Renal pelvis (tissue), 4 donors: ENCODE results near the gene DOCK1. TPM values are rescaled to one million over a fixed set of nuclear protein-coding genes. Genes with fewer than 3 reads are reported as not detected.
"Not testable (repeated sequence)": the region's sequence is repeated elsewhere in the genome, so short reads cannot be mapped to it uniquely, and the experiment has no call there.

Source experiments
- DNase-seq: peaks from one replicate; pipeline ENCODE4 v3.0.0-alpha.2; 2013
- polyA plus RNA-seq, 3 donors: library from polyadenylated mRNA; unstranded; fragments of 120-200 nt; gene quantifications; one replicate each; pipeline ENCODE4 v1.2.1, GENCODE V29; 2013; ENCODE audit not compliant: insufficient read length in 3 of 3

Gene DOCK1
- polyA plus RNA-seq, 3 donors: 61.5 to 65.1 (median 61.9) TPM

DNA sequence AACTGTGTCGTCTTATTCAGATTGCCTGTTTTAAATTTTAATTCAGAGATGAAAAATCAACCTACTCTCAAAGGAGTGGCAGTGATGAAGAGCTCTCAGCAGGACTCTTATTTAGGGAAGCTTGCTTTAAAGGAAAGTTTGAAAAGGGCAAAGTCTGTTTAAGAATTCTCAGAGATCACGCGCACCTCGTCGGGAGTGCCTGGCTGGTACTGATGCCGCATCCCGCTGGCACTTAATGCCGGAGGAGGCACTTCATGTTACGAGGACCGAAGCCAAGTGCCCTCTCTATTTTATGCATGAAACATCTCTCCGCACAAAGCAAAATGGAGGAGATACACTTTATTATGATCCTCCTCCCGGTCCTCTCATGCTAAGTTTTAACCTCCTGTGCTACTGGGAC is 362.2 kb downstream of the DOCK1 start:
- DNase-seq: no peak

DNA sequence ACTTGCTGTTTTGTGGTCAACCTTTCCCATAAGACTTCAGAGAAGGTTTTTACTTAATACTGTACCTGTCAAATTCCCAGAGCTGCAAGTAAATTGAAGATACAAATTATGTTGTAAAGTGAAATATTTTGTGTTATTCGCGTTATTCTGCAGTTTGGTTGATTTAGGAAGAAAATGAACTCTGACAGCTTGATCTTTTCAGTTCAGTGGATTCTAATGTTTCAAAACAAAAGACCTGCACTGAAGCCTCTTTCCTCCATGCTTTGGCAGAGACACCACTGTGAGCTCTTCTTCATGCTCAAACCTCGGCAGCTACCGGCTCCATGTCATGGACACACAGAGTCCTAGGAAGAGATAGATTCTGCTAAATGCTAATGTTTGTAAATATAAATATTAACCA is 366.8 kb downstream of the DOCK1 start:
- no peak for DNase-seq

DNA sequence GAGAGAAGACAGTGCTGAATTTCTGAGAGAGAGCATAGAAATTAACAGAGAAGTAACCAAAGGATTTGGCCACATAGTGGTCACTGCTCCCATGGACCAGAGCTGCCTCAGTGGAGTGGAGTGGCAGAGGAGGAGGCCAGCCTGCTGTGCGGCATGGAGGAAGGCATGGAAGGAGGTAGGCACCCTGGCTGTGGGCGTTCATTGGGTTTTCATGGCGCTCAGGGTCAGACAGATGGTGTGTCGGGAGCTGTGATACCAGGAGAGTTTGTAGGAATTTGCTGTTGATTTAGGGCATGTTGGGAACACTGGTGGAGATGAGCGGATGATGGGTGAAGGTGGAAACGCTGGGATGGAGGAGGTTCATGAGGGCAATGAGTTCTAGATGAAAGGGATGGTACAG is 370.0 kb downstream of the DOCK1 start:
- DNase-seq: no peak

DNA sequence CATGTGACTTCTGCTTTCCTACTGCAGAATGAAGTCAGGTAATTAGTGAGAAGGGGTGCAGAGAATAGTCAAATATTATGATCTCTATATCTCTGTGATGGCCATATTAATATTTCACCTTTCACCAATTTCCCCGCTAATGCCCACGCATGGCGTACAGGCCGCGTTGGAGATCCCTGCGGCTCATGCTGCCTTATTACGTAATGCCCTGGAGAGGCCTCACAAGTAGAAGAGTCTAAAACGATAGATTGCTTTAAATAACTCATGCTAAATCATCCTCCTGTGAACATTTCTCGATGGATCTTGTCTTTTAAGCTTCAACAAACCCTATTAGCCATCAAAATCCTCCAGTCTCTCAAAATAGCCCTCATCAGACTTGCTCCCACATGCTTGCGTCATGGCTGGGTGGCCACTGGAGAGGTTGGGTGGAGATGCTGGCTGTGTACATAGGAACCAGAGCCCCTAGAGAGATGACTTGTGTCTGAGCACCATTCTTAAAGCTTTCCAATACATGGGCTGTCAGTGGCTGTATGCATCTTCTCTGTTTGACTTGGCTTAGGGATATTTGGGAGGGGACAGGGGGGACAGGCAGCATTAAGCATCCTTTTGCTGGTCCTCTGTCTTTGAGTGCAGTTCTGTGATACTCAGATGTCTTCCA is 370.7 kb downstream of the DOCK1 start:
- no peak for DNase-seq

DNA sequence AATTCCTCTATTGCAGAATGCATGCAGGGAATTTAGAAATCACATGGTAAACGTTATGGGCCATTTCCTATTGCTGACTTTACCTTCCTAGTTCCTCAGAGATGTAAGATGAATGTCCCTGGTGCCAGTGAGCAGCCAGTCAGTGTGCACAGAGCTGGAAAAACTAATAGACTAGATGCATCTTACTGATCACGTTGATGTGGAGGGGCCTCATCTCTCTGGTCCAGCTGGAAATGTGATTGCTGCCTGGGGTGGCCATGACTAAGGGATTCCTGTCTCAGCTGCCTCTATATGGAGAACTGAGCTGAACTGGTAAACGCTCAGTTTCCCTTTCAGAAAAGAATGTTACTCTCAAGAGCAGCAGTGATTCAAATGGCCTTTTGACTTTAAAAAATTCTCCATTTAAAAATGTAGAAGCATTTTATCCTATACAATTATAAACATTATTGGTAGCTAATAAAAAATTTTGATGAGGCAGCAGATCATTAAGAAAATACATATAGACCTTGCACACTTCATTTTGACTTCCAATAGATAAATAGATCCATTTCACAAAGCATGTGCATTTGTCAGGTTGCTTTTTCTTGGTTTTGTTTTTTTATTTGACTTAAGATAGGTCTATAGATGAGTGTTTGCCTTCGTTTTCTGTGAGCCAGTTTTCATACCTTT is 371.7 kb downstream of the DOCK1 start:
- DNase-seq: no peak

DNA sequence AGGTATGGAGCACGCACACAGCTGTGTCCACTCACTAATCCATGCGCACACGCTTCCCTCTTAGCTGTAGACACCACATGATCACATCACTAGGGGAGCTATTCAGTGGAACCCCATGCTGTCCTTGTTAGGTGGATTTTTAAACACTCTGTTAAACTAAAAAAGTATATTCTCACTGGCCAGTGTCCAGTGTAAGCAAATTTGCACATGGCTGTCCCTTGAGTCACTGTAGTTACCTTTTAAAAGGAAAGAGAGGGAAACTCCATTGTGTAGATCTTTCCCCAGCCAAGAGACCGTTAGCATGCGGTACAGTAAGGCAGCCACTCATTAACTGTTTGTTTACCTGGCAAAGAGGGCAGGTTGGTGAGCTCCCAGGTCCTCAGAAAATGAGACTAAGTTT is 372.8 kb downstream of the DOCK1 start:
- DNase-seq: no peak

DNA sequence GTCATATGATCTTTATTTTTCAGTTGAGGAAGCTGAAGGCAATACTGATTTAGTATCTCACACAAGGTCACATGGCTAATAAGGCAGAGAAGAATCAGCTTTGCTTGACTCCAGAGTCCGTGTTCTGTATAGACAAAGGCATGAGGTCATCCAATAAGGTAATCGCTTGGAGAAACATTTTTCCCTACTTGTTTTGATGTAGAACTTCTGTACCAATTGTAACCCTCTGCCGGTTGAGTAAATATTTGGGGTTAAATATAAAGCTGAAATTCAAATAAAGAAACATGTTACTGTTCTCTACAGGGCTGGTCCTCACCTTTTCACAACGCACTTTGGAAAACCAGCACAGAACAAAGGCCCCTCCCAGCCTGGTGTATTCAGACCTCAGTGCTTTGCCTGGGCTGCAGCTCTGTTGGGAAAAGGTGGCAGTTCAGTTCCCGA is 374.1 kb downstream of the DOCK1 start:
- no peak for DNase-seq

DNA sequence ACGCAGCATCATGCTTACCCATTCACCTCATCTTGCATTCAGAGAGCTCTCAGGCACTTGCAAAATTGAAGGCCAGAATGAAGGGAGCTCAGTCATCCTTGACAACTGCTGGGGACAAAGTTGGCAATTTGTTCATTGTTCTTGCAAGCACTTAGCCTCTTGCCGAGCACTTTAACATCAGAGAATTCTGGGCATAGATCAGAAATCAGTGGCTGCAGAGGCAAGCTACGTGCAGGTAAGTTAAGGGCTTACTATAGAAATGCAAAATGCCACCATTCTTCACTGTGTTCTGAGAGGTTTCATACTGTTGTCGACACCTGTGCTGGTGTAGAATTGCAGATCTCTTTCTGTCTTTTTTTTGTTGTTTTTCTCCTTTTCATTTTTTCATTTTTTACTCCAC is 375.2 kb downstream of the DOCK1 start:
- DNase-seq: no peak

DNA sequence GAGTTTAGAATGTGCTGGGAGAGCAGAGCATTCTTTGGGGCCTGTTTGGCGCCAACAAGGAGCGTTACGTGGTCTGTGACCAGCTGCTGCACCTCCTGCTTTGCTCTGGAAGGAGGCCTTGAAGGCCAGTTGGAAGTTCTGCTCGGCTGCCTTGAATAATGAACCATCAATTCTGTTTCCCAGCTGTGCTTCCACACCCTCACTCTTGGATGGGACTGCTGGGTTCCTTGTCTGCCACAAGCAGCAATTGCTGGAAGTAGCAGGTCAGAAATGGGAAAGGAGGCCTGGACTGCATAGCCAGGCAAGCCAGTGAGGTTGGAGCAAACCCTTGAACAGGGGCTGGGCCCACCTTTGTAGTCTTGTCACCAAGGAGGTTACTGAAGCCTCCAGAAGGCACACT is 377.8 kb downstream of the DOCK1 start:
- no peak for DNase-seq

DNA sequence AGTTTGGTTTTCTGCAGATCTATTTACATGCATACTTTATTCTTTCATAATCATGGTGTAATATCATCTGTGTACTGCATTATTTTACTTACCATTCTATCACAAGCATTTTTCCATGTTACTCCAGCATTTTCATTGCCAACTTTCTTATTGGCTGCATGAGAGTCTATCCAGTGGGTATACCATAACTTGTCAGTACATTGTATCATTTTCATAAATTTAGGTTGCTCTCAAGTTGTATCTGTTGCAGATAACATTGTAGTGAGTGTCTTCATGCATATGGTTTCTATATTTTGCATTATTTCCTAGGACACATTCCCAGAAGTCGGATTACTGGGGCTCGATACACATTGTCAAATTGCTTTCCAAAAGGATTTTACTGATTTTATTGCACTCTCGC is 378.3 kb downstream of the DOCK1 start:
- no peak for DNase-seq

DNA sequence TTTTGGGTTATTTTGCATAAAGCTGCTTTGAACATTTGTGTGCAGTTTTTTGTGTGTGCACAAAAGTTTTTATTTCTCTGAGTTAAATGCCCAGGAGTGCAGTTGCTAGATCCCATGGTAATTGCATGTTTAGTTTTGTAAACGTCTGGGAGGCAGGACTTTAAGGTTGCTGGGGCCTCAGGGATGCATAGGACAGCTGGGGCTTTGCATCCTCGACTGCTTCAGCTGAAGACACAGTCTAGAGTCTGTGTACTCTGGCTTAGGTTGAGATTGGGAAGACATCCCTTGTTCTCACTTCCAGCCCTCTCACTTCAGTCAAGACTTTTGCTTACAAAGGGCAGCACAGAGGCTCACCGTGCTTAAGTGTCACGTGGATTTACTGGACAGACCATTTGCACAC is 385.6 kb downstream of the DOCK1 start:
- no peak for DNase-seq

DNA sequence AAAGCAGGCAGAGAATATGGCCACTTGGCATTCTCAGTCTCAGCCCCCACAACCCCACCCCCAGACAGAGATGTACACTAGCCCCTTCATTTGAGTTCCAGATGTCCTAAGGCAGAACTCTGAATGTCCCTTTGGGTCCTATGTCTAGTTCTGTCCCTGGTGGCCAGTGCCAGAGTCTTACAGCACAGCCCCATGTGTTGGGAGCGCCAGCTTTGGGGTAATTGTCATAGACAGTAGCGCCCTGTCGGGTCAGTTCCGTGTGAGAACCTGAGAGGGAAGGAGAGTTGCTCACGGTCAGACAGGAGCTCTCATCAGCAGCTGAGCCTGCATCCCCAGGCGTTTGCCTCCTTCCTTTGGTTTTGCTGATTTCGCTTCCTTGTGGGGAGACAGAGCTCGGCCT is 386.1 kb downstream of the DOCK1 start:
- DNase-seq: no peak

DNA sequence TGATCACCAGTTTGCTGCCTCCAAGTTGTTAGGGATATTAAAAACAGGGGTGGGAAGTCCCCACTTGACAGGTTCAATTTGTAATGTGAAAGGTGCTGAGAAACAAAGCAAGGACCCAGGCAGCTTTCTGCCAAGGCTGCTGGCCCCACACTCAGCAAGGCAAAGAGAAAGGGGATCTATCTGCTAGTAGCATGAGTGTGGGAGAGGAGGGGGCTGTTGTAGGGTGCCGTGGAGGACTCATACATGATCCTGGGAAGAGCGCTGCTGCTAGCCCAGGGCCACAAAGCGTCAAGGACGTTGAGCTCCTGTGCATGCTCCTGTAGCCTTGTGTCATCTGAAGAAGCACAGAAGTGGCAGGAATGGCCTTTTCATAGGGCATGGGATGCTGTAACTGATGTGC is 387.7 kb downstream of the DOCK1 start:
- no peak for DNase-seq

DNA sequence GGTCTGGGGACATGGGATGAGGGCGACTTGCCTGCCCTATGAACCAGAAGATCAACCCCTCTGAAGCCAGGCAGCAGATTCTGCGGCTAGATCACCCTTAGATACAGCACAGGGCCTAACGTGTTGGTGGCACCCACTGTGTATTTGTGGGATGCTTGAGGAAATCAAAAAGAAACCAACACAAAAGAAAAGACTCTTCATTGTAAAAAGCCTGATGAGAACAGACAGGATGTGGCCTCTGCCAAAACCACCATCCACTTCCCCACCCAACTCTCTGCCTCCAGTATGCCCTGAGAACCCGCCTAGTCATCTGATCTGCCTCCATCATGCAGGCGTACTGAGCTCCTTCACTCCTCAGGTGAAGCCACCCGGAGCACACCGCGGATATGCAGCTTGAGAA is 388.4 kb downstream of the DOCK1 start:
- no peak for DNase-seq

DNA sequence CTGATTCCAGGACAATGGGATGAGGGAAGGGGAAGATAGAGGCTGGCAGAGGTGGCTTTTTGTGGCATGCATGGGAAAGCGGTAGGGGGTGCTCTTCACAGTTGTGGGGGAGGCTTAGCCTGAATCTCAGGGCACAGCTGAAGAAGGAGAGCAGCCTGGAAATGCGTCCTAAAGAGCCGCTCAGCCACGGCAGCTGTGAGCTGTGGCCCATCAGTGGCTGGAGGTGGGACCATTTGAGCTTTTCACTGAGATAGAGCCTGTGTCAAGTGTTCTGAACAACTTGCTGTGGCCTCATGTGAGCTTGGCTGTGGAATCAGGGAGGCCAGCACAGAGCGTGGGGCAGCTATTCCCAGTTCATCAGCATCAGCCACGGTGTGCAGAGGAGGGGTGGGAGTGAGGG is 391.5 kb downstream of the DOCK1 start:
- no peak for DNase-seq

DNA sequence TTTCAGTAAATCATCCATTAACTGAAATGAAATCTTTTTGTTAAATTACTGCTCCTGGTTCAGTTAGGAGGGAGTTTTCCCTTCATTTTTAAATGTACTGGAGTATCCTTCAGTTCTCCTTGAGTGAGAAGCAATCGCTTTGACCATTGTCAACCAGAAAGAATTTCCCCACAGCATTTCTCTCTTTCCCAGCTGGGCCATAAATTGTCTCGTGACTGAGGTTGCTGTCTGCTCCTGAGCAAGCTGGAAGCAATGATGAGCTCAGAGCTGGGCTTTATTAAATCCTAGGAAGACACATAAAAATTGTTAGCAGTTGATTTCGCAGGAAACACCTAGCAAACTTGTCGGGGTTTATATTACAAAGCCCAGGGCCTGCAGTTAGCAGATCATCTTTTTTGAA is 393.2 kb downstream of the DOCK1 start:
- DNase-seq: peak; percentile 37

DNA sequence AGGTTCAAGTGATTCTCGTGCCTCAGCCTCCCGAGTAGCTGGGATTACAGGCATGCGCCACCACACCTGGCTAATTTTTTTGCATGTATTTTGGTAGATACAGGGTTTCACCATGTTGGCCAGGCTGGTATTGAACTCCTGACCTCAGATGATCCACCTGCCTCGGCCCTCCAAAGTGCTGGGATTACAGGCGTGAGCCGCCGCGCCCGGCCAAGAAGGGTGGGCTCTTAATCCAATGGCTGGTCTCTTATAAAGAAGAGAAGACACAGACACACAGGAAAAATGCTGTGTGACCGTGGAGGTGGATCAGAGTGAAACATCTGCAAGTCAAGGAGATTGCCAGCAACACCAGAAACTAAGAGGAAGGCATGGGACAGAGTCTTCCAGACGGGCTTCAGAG is 394.0 kb downstream of the DOCK1 start:
- DNase-seq: not testable (repeated sequence)

DNA sequence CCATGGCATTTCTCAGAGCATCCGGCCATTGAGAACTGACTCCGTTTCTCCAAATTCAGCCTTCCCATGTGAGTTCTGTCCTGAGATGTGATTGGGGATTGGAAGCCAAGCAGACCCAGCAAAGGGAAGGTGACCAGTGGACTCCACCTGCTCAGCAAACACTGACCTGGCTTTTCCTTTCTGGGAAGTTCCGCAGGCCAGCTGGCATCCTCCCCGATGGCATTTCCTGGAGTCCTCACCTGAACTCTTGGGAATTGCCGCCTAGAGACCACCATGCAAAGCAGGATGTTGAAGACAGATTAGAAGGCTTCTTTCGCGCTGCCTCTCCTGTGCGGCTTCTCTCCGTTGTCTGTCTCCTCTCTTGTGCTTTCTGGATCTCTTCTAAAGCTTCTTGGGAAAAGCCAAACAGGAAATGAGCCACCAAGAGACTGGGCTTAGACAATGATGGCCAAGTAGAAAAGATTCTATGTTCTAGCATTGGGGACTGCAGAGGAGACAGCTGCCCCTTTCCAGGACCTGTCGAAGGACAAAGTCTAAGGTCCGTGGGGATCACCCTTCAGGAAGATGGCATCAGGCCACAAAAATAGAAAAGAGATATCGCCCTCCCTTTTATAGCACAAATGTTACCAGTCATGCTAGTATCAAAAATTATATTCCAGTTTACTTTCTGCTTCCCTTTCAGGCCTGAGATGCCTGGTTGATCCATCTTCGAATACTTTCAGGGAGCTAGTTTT is 394.9 kb downstream of the DOCK1 start:
- DNase-seq: no peak

DNA sequence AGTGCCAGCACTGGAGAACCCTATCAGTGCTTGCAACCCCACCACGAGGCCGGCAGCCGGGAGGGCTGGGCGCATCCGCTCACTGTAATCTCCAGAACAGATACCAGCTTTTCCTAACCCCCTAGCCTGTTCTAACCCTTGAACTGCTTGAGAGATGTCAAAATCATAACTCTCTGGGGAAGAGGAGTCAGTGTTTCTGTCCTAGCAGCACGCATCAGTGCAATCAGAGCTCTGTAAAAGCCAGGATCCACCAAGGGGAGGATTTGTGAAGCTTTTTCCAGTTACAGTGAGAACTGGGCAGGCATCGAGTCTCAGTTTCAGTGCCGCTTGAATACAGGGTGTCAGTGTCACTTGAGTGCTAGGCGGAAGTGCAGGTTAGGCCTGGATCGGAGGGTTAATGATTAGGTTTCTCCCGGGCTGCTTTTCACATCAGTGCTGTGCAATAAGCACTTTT is 395.7 kb downstream of the DOCK1 start:
- peak; percentile 61 for DNase-seq

DNA sequence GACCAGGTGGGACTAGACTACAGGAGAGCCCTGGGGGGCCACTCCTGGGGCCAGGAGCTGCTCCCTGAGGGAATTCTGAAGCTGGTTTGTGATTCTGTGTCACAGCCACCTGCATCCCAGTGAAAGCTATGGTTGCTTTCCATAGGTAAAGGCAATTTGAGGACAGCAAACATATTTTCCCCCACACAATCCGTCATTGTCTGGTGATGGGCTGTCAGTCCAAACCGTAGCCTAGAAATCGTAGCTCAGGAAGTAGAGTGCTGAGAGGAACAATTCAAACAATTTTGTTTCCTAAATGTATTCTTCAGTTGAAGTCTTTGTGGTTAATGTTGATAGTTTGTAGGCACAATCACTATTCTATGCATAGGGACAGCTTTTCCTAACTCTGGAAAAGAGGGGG is 397.1 kb downstream of the DOCK1 start:
- no peak for DNase-seq

DNA sequence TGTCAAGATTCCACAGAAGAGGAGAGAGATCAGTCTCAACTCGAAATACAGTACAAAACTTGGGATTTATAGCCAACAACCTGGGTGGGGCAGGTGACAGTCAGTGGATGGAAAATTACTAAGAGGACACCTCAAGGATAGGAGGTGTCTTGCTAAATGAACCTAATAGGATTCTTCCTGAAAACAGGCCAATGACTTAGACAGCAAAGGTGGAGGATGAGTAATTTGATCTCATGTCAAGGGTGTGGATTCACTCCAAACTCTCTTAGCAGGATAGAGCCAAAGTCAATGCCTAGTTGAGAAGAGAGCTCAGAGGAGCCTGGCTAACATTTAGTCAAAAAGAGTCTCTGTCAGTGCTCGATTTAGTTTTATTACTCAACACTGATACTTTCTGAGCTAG is 397.9 kb downstream of the DOCK1 start:
- no peak for DNase-seq

DNA sequence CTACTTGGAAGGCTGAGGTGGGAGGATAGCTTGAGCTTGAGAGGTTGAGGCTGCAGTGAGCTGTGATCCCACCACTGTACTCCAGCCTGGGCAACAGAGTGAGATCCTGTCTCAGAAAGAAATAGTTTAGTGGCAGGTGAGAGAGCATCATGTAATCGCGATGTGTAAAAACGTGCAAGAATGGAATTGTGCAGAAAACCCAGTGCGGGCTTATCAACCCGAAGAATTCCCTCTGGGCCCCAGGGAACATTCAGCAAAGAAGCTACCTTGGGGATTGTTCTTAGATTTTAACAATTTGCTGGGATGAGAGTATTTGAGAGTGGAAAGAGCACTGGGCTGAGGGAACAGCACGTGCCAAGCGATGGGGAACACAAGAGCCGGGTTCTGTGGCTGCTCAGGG is 398.5 kb downstream of the DOCK1 start:
- DNase-seq: no peak

DNA sequence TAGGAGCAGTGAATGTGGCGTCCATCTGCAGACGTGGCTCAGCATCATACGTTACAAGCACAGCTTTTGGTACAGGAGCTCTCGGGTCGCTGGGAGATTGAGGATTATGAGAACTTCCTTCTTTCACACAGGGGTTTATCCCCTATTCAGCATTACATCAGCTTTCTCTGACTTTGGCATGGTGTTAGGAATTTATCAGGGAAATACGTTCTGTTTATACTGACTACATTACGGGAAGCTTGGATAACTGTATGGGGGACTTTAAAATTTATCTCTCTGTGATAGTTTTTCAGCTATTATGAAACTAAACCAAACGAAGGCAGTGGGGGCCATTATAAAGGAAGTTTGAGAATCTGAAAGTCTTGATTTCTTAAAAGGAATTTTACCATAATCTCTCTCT is 401.3 kb downstream of the DOCK1 start:
- DNase-seq: no peak
